Activated T-cell treated with anti-CD3 and anti-CD28 coated beads for 1 hour (primary cell): ENCODE results near the gene MYMK.

ENCODE experiments used
- DNase-seq: peaks from one replicate; pipeline ENCODE4 v3.0.0-alpha.2; 2020; ENCODE audit warnings: low read depth

MYMK gene

DNA sequence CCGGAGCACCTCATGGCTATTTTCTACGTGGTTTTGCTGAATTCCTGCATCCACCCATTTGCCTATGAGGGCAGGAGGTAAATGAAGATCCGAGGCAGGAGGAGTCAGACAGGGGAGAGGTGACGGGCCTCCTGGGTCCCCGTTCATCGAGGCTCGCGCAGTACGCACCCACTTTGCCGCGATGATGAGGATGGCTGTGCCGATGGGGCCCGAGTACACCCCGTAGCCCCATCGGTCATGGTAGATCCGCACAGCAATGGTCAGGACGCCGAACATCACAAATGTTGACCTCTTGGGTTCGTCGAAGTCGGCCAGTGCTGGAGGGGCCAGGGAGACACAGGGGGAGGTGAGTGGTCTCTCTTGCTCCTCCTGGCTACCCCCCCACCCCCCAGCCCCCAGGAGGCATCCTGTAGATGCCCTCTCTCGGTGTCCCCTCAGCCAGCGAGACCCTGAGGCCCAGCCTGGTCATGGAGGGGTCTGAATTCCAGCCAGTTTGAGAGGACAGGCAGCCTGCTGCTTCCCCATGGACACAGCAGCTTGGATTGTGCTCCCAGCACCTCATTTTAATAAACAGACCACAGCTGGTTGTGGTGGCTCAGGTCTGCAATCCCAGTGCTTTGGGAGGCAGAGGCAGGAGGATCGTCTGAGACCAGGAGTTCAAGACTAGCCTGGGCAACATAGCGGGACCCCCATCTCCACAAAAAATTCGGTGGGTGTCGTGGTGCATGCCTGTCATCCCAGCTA is 5.9 kb downstream of the MYMK start:
- no peak for DNase-seq

DNA sequence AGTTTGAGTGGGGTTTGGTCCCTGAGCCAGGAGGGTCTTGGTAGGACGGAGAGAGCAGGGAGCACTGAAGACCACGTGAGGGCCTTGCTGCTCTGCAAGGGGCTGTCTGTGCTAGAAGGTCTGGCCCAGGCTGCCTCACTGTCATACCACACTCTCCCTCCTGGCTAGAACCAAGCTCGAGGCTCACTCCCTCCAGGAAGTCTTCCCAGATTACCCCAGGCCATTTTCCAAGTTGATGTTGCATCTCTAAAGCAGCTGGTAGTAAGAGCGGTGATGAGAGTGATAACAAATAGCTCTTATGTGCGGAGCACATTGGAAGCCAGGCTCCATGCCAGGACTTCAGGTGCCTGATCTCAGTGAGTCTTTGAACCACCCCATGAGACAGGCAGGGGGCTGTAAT is 6.6 kb downstream of the MYMK start:
- no peak for DNase-seq

DNA sequence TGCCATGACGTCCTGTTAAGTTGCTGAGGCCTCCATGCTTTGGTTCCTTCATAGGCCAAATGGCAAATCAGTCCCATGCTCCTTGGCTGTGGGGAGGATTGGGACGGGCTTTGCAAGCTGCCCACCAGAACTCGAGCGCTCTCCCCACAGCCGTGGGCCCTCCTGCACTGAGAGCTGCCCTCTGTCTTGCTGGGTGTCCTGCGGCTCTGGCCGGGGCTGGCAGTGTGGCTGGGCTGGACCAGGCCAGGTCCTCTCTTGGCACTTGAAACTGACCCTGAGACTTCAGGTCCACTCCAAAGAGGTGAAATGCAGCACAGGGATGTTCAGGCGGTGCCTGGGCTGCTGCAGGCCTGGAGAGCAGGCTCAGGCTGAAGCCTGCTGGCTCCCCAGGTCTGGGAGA is 7.0 kb downstream of the MYMK start:
- no peak for DNase-seq

DNA sequence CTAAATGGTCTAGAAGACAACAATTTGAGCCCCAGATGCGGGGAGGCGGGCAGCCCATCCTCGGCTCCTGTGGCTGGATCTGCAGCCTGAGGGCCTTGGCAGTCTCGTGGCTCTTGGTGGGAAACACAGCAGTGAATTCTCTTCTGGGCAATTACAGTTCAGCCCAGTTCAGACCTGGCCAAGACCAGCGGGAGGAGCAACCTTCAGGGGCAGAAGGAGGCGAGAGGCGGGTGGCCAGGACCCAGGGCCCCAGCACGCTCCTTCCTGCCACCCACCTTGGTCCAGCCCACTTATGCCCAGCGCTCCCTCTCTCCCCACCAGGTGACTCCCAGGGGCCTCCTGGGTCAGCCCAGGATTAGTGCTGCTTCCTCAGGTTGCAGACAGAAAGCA is 7.8 kb downstream of the MYMK start:
- no peak for DNase-seq

DNA sequence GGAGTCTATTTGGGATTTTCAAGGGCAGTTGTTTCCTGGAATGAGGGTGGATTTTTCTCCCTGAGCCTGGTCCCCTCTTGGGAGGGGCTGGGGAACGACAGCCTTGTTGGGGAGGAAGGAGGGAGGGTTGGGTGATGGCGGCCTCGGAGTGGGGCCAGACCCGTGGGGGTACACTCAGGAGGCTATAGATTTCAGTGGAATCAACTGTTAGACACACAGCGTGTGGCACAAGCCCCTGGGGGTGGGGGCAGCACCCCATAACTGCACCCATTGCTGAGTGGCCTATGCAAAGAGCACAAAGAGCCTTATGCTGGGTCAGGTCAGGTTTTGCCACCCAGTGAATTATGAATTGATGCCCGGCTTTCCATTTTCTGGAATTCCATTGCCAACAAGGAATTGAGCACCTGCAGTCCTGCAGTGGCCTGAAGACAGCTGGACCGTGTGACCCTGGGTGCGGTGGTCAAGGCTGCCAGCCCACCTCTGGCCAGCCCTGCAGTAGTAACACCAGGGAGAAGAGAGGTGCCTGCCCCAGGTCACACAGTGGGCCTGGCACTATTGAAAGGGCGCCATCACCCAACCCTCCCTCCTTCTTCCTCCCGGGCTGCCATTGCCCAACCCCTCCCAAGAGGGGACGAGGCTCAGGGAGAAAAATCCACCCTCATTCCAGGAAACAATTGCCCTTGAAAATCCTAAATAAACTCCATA is 8.4 kb downstream of the MYMK start:
- DNase-seq = no peak

DNA sequence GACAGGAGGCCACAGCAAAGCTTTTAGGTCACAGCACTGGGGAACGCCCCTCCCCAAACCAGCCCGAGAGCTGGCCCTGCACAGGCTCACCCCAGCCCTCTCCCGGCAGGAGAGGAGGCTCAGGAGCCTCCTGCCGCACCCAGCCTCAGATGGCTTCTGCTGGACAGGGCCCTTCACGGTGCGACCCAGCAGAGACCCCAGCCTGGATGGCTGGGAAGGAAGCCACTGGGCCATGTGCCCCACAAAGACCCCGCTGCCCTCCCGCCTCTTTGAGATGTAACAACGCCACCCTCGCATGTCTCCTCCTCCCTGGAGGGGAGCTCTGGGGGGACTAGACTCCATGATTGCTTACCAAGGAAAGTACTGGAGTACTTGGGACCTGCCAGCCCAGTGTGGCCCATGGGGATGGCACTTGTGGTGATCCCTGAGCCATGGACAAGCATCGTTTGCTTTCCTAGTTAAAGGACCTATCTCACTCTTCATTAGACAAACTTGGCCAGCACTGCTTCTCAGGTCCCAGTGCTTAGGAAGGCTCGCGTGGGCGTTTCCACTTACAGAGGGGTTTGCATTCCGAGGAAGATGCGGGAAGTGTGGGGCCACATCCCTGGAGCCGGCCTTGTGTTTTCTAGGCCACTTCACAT is 9.0 kb downstream of the MYMK start:
- DNase-seq = no peak

DNA sequence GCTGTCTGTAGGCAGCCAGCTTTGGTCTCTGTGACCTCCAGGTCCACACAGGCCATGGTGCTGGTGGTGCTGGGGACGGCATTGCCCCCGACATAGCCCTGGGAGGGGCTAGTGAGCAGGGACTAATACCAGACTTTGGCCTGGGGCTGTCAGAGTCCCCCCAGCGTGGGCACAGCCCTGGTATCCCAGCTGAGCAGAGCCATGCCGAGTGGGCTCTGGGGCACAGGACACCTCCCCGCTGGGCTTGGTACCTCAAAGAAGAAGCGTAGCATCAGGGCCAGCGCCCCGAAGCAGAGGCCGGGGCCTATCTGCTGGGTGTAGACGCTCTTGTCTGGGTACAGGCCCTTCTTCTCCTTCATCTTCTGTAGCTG is 9.5 kb downstream of the MYMK start:
- DNase-seq = no peak

DNA sequence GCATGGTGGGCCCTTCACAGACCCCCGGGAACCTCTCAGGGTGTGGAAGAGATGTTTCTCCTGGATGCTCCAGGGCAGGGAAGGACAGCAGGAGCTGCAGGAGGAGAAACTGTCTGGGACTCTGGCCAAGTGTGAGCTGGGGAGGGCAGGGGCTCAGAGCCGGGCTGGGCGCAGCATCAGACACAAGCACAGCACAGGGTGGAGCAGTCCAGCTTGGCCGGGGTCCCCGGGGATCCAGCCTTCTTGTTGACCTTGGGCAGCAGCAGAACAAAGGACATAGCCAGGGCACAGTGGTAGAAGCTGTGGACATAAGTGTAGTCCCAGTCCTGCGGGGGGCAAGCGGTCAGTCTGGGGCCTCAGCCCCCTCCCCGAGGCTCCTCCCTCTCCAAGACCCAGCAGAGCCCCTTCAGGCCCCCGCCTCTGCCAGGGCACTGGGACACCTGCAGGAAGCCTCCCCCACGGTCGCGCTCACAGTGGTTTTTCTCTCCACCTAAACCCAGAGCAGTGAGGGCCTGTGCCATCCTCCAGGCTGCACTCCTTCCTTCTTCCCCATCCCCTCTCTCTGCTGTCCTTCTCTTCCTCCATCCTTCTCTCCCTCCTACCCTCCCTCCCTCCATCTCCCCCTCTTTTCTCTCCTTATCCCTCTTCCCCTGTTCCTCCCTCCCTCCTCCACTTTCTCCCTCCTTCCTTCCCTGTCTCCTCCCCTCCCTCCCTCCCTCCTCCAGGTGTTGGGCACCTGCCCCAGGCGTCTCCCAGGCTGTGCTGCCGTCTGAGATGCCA is 10.1 kb downstream of the MYMK start:
- DNase-seq = no peak

DNA sequence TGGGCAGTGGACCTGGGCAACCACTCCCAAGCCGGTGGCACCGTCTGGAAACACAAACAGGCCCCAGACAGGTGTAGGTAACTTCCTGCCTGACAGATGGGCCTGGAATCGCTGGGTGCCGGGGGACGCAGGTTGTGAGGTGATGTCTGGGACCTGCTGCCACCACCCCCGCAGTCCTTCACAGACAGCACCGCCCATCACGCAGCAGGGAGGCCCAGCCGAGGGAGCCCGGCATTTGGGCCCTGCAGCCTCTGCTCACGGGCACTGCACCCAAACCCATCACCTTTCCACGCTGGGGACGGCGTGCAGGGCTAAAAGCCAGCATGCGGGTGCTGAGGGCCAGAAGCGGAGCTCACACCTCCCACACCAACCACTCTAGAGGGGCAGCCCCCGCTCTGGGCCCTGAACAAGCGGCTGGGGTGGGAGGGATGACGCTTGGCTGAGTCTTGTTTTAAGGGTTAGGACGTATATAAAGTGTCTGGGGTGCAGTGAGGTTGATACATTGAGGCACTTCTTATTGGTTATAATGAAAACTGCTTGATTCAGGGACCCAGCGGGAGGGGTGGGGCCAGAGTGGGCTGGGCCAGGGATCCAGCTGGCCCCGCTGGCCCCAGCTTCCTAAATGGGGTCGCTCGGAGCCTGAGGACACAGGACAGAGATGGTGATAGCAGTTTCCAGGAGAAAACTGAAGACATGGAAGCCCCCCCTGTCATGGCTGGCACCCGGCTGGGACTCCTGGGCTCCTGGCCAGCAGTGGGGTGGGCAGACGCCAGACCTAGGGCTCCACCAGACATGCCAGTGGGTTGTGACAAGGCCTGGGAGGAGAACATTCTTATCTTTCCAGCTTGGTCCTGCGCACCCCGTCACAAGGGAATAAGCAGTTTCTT is 11.3 kb downstream of the MYMK start:
- DNase-seq = no peak

DNA sequence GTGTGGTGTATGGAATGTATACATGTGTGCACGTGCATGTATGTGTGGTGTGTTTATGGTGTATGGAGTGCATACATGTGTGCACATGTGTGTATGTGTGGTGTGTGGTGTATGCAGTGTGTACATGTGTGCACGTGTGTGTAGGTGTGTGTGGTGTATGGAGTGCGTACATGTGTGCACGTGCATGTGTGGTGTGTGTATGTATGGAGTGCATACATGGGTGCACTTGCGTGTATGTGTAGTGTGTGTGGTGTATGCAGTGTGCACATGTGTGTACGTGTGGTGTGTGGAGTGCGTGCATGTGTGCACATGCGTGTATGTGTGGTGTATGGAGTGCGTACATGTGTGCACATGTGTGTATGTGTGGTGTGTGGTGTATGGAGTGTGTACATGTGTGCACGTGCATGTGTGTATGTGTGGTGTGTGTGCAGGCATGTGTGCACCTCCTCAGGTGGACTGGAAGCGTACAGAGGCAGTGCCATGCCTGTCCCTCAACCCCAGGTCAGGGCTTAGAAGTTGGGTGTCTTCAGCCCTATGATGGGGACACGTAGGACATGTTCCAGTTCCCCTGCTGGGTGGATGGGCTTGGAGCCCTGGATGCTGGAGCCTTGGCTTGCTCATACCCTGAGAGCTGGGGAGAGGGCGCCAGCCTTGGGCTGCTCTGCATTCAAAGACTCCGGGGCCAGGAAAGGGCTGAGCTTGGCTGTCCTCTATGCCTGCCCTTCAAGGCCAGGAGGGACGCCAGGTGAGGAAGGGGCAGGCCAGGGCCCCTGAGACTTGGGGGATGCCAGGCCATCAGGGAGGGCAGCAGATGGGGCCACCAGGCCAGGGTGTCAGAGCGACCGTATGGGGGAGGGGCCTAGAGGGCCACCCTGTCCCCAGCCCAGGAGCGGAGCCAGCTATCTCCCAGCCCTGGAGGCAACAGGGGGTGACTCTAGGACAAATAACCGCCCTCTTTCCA is 12.2 kb downstream of the MYMK start:
- DNase-seq = no peak

DNA sequence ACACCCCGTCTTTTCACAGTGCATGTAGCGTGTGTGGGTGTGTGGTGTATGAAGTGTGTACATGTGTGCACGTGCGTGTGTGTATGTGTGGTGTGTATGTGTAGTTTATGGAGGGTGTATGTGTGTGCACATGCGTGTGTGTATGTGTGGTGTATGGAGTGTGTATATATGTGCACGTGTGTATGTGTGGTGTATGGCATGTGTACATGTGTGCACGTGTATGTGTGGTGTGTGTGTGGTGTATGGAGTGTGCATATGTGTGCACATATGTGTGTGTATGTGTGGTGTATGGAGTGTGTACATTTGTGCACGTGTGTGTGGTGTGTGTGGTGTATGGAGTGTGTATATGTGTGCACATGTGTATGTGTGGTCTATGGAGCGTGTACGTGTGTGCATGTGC is 13.2 kb downstream of the MYMK start:
- DNase-seq = no peak

DNA sequence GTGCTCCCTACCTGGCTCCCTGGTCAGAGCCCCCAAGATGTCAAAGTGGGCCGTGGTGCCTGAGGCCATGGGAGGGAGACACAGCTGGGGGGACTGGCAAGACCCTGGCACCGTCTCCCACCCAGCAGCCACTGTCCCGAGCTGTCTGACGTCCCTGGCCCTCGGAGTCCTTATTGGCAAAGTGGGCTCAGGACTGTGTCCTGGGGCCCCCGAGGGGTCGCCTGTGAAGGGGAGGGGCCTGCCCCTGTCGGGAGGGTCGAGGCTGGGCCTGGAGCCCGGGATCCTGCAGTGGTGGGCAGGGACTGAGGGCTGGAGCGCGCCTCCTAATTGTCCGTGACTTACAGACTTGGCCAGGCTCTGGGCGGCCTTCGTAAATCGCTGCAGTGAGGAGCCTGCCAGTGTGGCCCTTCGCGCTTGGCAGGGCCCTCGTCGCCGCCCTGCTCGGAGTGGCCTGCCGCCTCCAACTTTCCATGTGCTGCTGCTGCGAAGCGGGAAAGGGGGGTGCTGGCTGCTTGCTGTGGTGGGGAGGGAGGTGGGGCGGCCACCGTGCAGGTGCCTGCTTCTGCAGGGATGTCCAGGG is 13.7 kb downstream of the MYMK start:
- no peak for DNase-seq

DNA sequence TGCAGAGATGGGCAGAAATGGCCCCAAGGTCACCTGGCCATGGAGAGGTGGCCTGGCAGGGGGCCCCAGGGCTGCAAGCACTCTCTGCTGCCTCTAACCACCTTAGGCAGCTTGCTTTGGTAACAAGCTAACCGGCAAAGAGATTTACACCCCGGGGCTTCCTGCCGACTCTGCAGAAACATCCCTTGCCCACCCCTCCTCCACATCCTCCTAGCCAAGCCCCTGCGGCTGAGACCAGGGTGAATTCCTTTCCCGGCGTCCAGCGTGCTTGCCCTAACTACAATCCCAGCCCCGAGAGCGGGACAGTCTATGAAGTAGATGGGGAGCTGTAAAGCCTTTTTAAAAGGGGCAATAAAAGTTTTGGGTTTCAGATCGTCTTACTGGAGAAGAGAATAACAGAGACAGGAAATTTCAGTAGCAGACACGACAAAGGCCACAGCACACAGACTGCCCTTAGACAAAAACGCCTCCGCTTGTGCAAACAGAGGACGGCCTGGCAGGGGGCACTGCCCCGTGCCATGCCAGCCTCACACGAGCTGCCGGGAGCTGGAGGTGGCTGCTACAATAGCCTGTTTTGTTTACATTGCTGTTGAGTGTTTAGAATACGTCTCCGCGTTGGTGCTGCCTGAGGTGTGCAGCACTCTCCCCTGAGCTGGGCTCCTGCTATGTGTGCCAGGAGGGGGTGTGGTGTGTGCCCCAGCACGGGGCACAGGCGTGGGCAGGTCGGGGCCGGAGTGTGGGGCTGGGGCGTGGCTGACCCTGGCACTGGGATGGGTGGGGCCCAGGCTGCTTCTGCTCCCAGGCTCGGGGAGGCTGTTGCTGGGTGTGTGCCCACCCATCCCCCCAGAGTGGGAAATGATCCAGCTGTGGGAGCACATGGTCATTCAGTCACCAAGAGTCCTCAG is 15.3 kb downstream of the MYMK start:
- no peak for DNase-seq

DNA sequence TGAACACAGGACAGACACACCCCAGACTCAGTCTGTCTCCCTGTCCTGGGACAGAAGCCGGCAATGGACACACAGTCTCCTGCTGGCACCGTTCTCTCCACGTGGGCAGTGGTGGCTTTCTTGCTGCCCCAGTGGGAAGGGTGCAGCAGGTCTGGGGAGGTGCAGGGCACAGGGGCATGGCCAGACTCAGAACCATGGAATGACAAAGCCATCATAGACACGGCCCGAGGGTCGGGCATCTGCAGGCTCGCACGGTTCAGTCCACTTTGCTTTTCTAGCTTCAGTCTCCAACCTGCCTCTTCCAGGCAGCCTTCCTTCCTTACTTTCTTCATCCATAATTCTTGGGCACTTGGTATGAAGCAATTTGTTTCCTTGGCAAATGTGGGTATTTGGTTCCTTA is 16.7 kb downstream of the MYMK start:
- no peak for DNase-seq

DNA sequence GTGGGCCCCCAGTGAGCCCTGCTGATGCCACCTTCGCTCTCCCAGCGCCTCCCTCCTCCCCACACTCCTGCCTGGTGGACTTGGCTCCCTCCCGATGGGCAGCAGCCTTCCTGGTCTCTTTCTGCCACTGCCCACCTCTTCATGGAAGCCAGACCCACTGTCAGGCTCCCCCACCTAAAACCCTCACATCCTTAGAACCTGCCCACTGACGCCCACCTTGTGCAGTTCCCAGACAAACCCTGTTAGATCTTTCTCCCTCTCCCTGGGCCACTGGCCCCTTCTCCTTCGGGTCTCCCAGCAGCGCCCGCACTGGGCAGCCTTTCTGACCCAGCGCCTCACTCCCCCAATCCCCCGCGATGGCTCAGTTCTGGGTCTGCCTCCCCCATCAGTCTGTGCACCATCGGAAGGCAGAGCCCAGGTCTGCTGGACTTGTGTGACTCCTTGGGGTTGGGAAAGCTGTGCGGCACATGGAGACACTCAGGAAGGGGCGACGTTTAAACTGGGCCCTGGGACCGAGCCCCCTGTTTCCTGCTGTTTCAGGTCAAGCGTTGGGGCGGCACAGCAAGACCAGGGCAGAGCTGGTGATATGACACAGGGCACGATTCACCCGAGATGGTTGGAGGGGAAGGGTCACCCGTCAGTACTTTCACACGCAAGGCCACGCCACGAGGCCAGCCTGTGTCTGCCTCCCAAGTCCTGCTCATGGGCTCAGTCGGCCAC is 17.4 kb downstream of the MYMK start:
- DNase-seq = no peak

DNA sequence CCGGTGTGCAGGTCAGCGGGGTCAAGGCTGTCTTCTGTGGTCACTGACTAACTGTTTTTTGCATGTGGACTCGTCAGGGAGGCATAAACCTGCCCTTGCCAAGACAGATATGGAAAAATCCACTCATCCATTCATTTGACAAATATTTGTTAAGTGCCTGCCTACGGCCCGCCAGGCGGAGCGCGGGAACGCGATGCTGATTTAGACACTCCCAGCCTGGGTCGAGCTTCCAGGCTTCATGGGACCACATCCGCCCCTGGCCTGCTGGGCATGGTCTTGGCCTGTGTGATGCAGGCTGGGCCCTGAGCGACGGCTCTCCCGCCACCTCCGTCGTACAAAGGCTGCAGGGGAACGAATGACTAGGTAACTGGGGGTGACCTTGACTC is 18.1 kb downstream of the MYMK start:
- no peak for DNase-seq

DNA sequence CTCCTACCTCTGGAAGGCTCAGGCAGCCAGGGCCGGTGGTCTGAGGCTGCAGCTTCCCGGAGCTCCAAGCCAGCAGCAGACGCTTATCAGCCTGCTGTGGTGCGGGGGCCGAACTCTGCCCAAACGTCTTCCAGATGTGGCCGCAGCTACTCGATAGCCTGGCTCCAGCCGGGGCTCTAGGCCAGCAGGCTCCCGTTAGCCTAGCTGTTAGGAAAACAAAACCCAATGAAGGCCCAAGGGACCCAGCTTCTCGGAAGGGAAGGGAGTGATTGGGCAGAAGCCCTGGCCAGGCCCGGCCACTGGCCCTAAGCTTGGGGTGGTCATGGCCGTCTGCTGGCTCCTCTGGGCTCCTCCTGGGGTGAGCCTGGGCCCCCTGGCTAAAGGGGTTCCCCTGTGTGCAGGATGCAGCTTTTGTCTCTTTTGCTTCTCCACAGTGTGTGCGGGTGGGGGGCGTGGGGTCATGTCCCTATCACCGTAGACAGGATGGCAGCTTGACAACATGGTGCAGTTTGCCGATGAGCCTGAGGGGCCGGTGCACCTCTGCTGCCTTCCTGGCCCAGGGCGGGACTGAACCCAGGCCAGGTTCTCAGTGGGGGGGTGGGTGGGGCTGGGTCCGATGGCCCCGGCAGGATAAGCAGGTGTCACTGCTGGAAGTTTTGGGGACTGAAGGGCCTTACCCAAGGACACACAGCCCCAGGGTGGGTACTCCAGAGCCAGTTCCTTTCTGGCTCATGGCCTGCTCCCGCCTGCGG is 18.7 kb downstream of the MYMK start:
- no peak for DNase-seq
